Chondrocyte (in vitro differentiated cells): ENCODE measurements around the gene GPER1. TPM values are rescaled to one million over a fixed set of nuclear protein-coding genes. Genes with fewer than 3 reads are reported as not detected.

Source experiments
- DNase-seq: peaks from one replicate; pipeline ENCODE4 v3.0.0; 2021; ENCODE audit warnings: mixed read lengths, low spot score
- H3K27ac Mint-ChIP-seq: one replicate; pipeline ENCODE4 v1.8.0; 2021; ENCODE audit warnings: mild to moderate bottlenecking, moderate library complexity, mixed read lengths; ENCODE audit not compliant: unreplicated experiment
- H3K27me3 Mint-ChIP-seq: 2 replicates; pipeline ENCODE4 v1.8.0; 2021; ENCODE audit warnings: low read depth, mixed read lengths
- H3K36me3 Mint-ChIP-seq: 2 replicates; pipeline ENCODE4 v1.8.0; 2021; ENCODE audit warnings: low read depth, mixed read lengths
- H3K4me1 Mint-ChIP-seq: 2 replicates; pipeline ENCODE4 v1.8.0; 2021; ENCODE audit warnings: low read depth, mild to moderate bottlenecking, mixed read lengths
- H3K4me3 Mint-ChIP-seq: one replicate; pipeline ENCODE4 v1.8.0; 2021; ENCODE audit warnings: mild to moderate bottlenecking, moderate library complexity, mixed read lengths; ENCODE audit not compliant: unreplicated experiment
- H3K9me3 Mint-ChIP-seq: 2 replicates; pipeline ENCODE4 v1.8.0; 2021; ENCODE audit warnings: low read depth, mixed read lengths
- CTCF ChIP-seq: fragments of 200-600 bp; sonication (generic); IDR thresholded peaks from 2 replicates; pipeline ENCODE4 v1.5.0; 2021; ENCODE audit warnings: antibody characterized with exemption, mild to moderate bottlenecking, moderate library complexity
- total RNA-seq: library from RNA; stranded (reverse); gene quantifications from 3 replicates; pipeline ENCODE4 v1.2.1, GENCODE V29; 2021

The GPER1 gene
- total RNA-seq, 1 donor from 2014 or later = 9.9 TPM

GRCh38 chr7:1043552-1044188, 44.2 kb upstream of the GPER1 start:
- no peaks in the 10 kb centered on the region for H3K9me3 Mint-ChIP-seq
- H3K27ac Mint-ChIP-seq = peak overlapping the region; percentile 89
- peak overlapping the region; percentile 64 for H3K4me3 Mint-ChIP-seq
- no peaks in the 10 kb centered on the region for H3K36me3 Mint-ChIP-seq
- DNase-seq = peak; percentile 83
- no peaks in the 10 kb centered on the region for H3K27me3 Mint-ChIP-seq
- no peak for TF ChIP-seq CTCF
- peaks cover 33% of the 10 kb centered on the region for H3K4me1 Mint-ChIP-seq

- H3K27ac Mint-ChIP-seq = peak within 1 kb of the TSS; percentile 89
- H3K4me3 Mint-ChIP-seq = peak within 1 kb of the TSS; percentile 75
- peaks cover 33% of the 10 kb centered on the region for H3K4me1 Mint-ChIP-seq
- H3K36me3 Mint-ChIP-seq = no peaks in the 10 kb centered on the region
- H3K9me3 Mint-ChIP-seq = no peaks in the 10 kb centered on the region
- DNase-seq = peak; percentile 98
- peak; percentile 86 for TF ChIP-seq CTCF
- H3K27me3 Mint-ChIP-seq = no peaks in the 10 kb centered on the region
Measured at GRCh38 chr7:1044189-1045068, 43.5 kb upstream of the GPER1 start, which contains the start of gene GPR146. Gene GPR146 (plus strand): TSS chr7:1044546. CDS start chr7:1057516, 12,970 bp downstream.

GRCh38 chr7:1045069-1046063, 42.5 kb upstream of the GPER1 start:
- Mint-ChIP-seq H3K4me1 (peaks cover 31% of the 10 kb centered on the region), H3K27me3 (no peaks in the 10 kb centered on the region), H3K9me3 (no peaks in the 10 kb centered on the region), H3K36me3 (no peaks in the 10 kb centered on the region), H3K4me3 (peak overlapping the region; percentile 75), H3K27ac (peak overlapping the region; percentile 71)
- peak; percentile 24 for DNase-seq
- TF ChIP-seq CTCF = peak; percentile 58

GRCh38 chr7:1046722-1047679, 40.9 kb upstream of the GPER1 start:
- Mint-ChIP-seq H3K27ac (no peak overlapping the region), H3K4me1 (peaks cover 23% of the 10 kb centered on the region), H3K27me3 (no peaks in the 10 kb centered on the region), H3K36me3 (no peaks in the 10 kb centered on the region), H3K4me3 (no peak overlapping the region), H3K9me3 (no peaks in the 10 kb centered on the region)
- no peak for TF ChIP-seq CTCF
- DNase-seq = peak; percentile 52
